ENCODE data around the gene FBP1.

- TF ChIP-seq CTCF (IDR thresholded peaks at IDR 0.05) (no peak), POLR2A (IDR thresholded peaks at IDR 0.05) (no peak)
These were observed 9.9 kb upstream of the FBP1 start for GRCh38 chr9:94649100-94649819.

All from body of pancreas (tissue), 4 donors.